Endothelial cell of umbilical vein (primary cell): ENCODE data around the gene ATN1. TPM values are rescaled to one million over a fixed set of nuclear protein-coding genes. Genes with fewer than 3 reads are reported as not detected.

ENCODE experiments used
- BruUV-seq: library from RNA; stranded (reverse); fragments of 400-500 nt; replicated peaks from 2 replicates; lab custom pipeline; 2021; lab: Mats Ljungman, UMichigan
- CTCF ChIA-PET: fragments of 300-600, 350-600 bp; sonication (Branson Sonifier 250); formaldehyde crosslinking; loops from one replicate; lab custom pipeline; 2021; ENCODE audit warnings: antibody characterized with exemption, inconsistent platforms; lab: Charles Lee
- POLR2A ChIA-PET: fragments of 300-600, 350-600 bp; sonication (Branson Sonifier 250); formaldehyde crosslinking; loops from one replicate; lab custom pipeline; 2021; ENCODE audit warnings: antibody characterized with exemption, inconsistent platforms; lab: Charles Lee
- DNase-seq: peaks from one replicate; pipeline ENCODE4 v3.0.0-alpha.2; 2011; ENCODE audit warnings: low read depth, low spot score
- FAIRE-seq: peaks from 2 replicates; lab custom pipeline; 2011; peaks lifted over from hg19 to GRCh38; lab: Jason Lieb, UNC
- H2AFZ ChIP-seq: 2 replicates; pipeline ENCODE4 v1.6.0; 2012; ENCODE audit warnings: low read depth, low read length, control low read depth, inconsistent platforms
- H3K27ac ChIP-seq: 2 replicates; pipeline ENCODE4 v1.5.1; 2011; ENCODE audit warnings: low read depth, mild to moderate bottlenecking, control low read depth, low read length, moderate library complexity; ENCODE audit not compliant: insufficient read depth
- H3K27me3 ChIP-seq, 2 experiments: 2 replicates each; pipeline versions ENCODE4 v1.6.0 to v1.6.1; 2011; ENCODE audit warnings: low read length in 2 of 2, mixed read lengths in 1 of 2; ENCODE audit not compliant: control insufficient read depth in 2 of 2, insufficient read depth in 2 of 2
- H3K36me3 ChIP-seq, 2 experiments: 2 replicates in 1 of 2; 3 replicates in 1 of 2; pipeline ENCODE4 v1.5.1; 2011; ENCODE audit warnings: low read length in 2 of 2, mild to moderate bottlenecking in 1 of 2, moderate library complexity in 1 of 2; ENCODE audit not compliant: control insufficient read depth in 2 of 2, insufficient read depth in 2 of 2; ENCODE audit errors: extremely low read depth in 1 of 2
- H3K4me1 ChIP-seq: 3 replicates; pipeline ENCODE4 v1.5.1; 2011; ENCODE audit warnings: mild to moderate bottlenecking, low read length; ENCODE audit not compliant: control insufficient read depth, insufficient read depth; ENCODE audit errors: extremely low read depth
- H3K4me2 ChIP-seq: 2 replicates; pipeline ENCODE4 v1.6.1; 2011; ENCODE audit warnings: low read length, control low read depth, mixed read lengths; ENCODE audit not compliant: insufficient read depth
- H3K4me3 ChIP-seq, 3 experiments: fragments of 200-600 bp in 1 of 3; sonication (generic), shearing (Covaris generic) in 1 of 3; replicated peaks in 1 of 3; 2 replicates each; pipeline ENCODE4 v1.5.1; 2011 to 2016; ENCODE audit warnings: control low read depth in 3 of 3, low read length in 3 of 3, mild to moderate bottlenecking in 2 of 3, inconsistent platforms in 1 of 3, low read depth in 1 of 3, moderate library complexity in 1 of 3; ENCODE audit not compliant: insufficient read depth in 1 of 3
- H3K79me2 ChIP-seq: 2 replicates; pipeline ENCODE4 v1.6.0; 2012; ENCODE audit warnings: low read length, inconsistent platforms; ENCODE audit not compliant: control insufficient read depth, insufficient read depth
- H3K9ac ChIP-seq: replicated peaks from 2 replicates; pipeline ENCODE3; 2011; ENCODE audit warnings: low read length, control low read depth; ENCODE audit not compliant: insufficient read depth; ENCODE audit errors: extremely low read depth
- H3K9me1 ChIP-seq: replicated peaks from 3 replicates; pipeline ENCODE4 v1.6.0; 2011; ENCODE audit warnings: mild to moderate bottlenecking, low read length; ENCODE audit not compliant: control insufficient read depth, insufficient read depth; ENCODE audit errors: extremely low read depth
- H3K9me3 ChIP-seq: replicated peaks from 2 replicates; pipeline ENCODE4 v1.5.1; 2012; ENCODE audit warnings: low read length, inconsistent platforms; ENCODE audit not compliant: control insufficient read depth, insufficient read depth
- H4K20me1 ChIP-seq: replicated peaks from 2 replicates; pipeline ENCODE3; 2011; ENCODE audit warnings: mild to moderate bottlenecking, low read length; ENCODE audit not compliant: control insufficient read depth, insufficient read depth; ENCODE audit errors: extremely low read depth
- CTCF ChIP-seq, 2 donors: IDR thresholded peaks; 1 replicate in 1 of 2; 2 replicates in 1 of 2; pipeline ENCODE4 v1.5.1; 2011; ENCODE audit warnings: low read length in 2 of 2, mild to moderate bottlenecking in 2 of 2, moderate library complexity in 2 of 2, control low read depth in 1 of 2, inconsistent platforms in 1 of 2, low read depth in 1 of 2; ENCODE audit not compliant: insufficient read depth in 1 of 2; ENCODE audit errors: extremely low read depth in 1 of 2
- EZH2 ChIP-seq: IDR thresholded peaks from 2 replicates; pipeline ENCODE4 v1.6.1; 2012; ENCODE audit warnings: borderline replicate concordance, low read depth, mild to moderate bottlenecking, moderate library complexity, low read length, inconsistent platforms; ENCODE audit not compliant: severe bottlenecking
- FOS ChIP-seq: IDR thresholded peaks from 2 replicates; pipeline ENCODE4 v1.6.1; 2011; ENCODE audit warnings: mild to moderate bottlenecking, low read length, moderate library complexity, borderline replicate concordance; ENCODE audit not compliant: insufficient read depth
- GATA2 ChIP-seq: IDR thresholded peaks from 2 replicates; pipeline ENCODE4 v1.7.0; 2011; ENCODE audit warnings: low read depth, mild to moderate bottlenecking, moderate library complexity, mixed read lengths, low read length; ENCODE audit not compliant: insufficient read length, insufficient read depth
- JUN ChIP-seq: IDR thresholded peaks from 2 replicates; pipeline ENCODE4 v1.6.1; 2011; ENCODE audit warnings: borderline replicate concordance, low read depth; ENCODE audit not compliant: insufficient read length, insufficient read depth
- MAX ChIP-seq: IDR thresholded peaks from 2 replicates; pipeline ENCODE4 v1.6.1; 2011; ENCODE audit not compliant: insufficient read depth, insufficient read length
- MYC ChIP-seq: IDR thresholded peaks from one replicate; pipeline ENCODE4 v1.6.1; 2011; ENCODE audit warnings: mild to moderate bottlenecking, low read depth, low read length
- POLR2A ChIP-seq: IDR thresholded peaks from 2 replicates; pipeline ENCODE4 v1.6.1; 2012; ENCODE audit warnings: low read depth, mild to moderate bottlenecking, control low read depth, low read length
- POLR2AphosphoS5 ChIP-seq: IDR thresholded peaks from 2 replicates; pipeline ENCODE4 v1.6.1; 2012; ENCODE audit warnings: low read depth, mild to moderate bottlenecking, control low read depth, low read length, moderate library complexity; ENCODE audit not compliant: insufficient read depth
- dilution Hi-C: fragments of 300-500 bp; cut with MboI; formaldehyde crosslinking; loops from one replicate; pipeline ENCODE4 v1.15.0; 2019; ENCODE audit warnings: low sequenced_read_pairs; ENCODE audit not compliant: extremely low pct_ligation_motif_present
- intact Hi-C: fragments of 100-400 bp; cut with micrococcal nuclease; formaldehyde crosslinking; loops from one replicate; pipeline ENCODE4 v1.10.0; 2022
- polyA plus RNA-seq, 4 experiments: library from polyadenylated mRNA; depleted of rRNA in 3 of 4; stranded (reverse) in 3 of 4; unstranded in 1 of 4; fragments of >200 nt; gene quantifications; 2 replicates each; pipeline versions ENCODE4 v1.2.1 to v1.2.3, GENCODE V29; 2011 to 2012; ENCODE audit warnings: missing spikeins in 1 of 4
- total RNA-seq: library from RNA; stranded (reverse); gene quantifications from 2 replicates; pipeline ENCODE4 v1.2.3, GENCODE V29; 2021

Gene ATN1
- total and polyA plus RNA-seq, 2 donors (not counting 3 experiments of a cell fraction or from before 2014, with no cell fraction given): 46.4 to 117 TPM

- Histone ChIP-seq H3K79me2 (no peaks in the 10 kb centered on the region), H3K9me1 (no peaks in the 10 kb centered on the region), H3K27ac (no peak overlapping the region), H4K20me1 (no peaks in the 10 kb centered on the region), H3K4me1 (peaks cover 17% of the 10 kb centered on the region), H3K36me3 (no peaks in the 10 kb centered on the region), H3K4me2 (no peak overlapping the region), H3K9ac (no peak overlapping the region), H2AFZ (peak overlapping the region; percentile 52), H3K4me3 (no peak overlapping the region), H3K9me3 (no peaks in the 10 kb centered on the region), H3K27me3 (no peaks in the 10 kb centered on the region)
- intact Hi-C loops: no loop called here
- peak; percentile 46 for DNase-seq
- no TSS peak for BruUV-seq
- FAIRE-seq: peak; percentile 72
- dilution Hi-C loops: no loop called here
- TF ChIP-seq MYC: no peak
- TF ChIP-seq MAX: peak; percentile 19
- ChIA-PET POLR2A (no interaction called here), CTCF (interaction anchor here (1.2 to 2.2 kb wide), 5 partner anchors 8 to 16 kb away, joined by 3 to 12 read pairs (median 8); partner anchors contain the start of genes C12orf57 and RNU7-1)
These were observed 25.9 kb downstream of the ATN1 start for GRCh38 chr12:6953442-6954315.

- Histone ChIP-seq H3K9me1 (no peaks in the 10 kb centered on the region), H3K27ac (no peak overlapping the region), H2AFZ (peak overlapping the region; percentile 52), H3K4me1 (peaks cover 24% of the 10 kb centered on the region), H3K4me2 (no peak overlapping the region), H4K20me1 (no peaks in the 10 kb centered on the region), H3K9ac (no peak overlapping the region), H3K36me3 (no peaks in the 10 kb centered on the region), H3K4me3 (no peak overlapping the region), H3K9me3 (no peaks in the 10 kb centered on the region), H3K27me3 (no peaks in the 10 kb centered on the region), H3K79me2 (no peaks in the 10 kb centered on the region)
- CTCF ChIA-PET: interaction anchor here (1.2 to 2.2 kb wide), 4 partner anchors 10 to 159 kb away, joined by 3 to 12 read pairs (median 6); partner anchors contain the start of genes C12orf57 and RNU7-1
- DNase-seq: no peak
- POLR2A ChIA-PET: no interaction called here
- BruUV-seq: no TSS peak
- intact Hi-C loops: no loop called here
- FAIRE-seq: no peak
- dilution Hi-C loops: no loop called here
- TF ChIP-seq GATA2: no peak
- TF ChIP-seq FOS: no peak
- no peak for TF ChIP-seq MAX
- no peak for TF ChIP-seq CTCF (IDR thresholded peaks at IDR 0.05; ENCODE audit: extremely low read depth in 1 of 2, insufficient read depth in 1 of 2, low read depth in 1 of 2, low read length in 2 of 2)
- no peak for TF ChIP-seq JUN
- TF ChIP-seq POLR2AphosphoS5: no peak
- no peak for TF ChIP-seq MYC
- TF ChIP-seq EZH2: no peak
- no peak for TF ChIP-seq POLR2A
These were observed 26.8 kb downstream of the ATN1 start for GRCh38 chr12:6954316-6955107.
